Mononuclear cell (primary cell): ENCODE data around the gene EEF2. TPM values are rescaled to one million over a fixed set of nuclear protein-coding genes. Genes with fewer than 3 reads are reported as not detected.

Source experiments
- H3K27me3 ChIP-seq: 2 replicates; pipeline ENCODE4 v1.6.0; 2011; ENCODE audit warnings: low read length, control low read depth; ENCODE audit not compliant: insufficient read depth
- H3K4me1 ChIP-seq: 2 replicates; pipeline ENCODE4 v1.5.1; 2011; ENCODE audit warnings: mild to moderate bottlenecking, low read length, control low read depth; ENCODE audit not compliant: insufficient read depth
- H3K4me3 ChIP-seq: 2 replicates; pipeline ENCODE4 v1.5.1; 2011; ENCODE audit warnings: mild to moderate bottlenecking, low read length, moderate library complexity
- H3K9me3 ChIP-seq: 2 replicates; pipeline ENCODE4 v1.5.1; 2011; ENCODE audit warnings: low read depth, mild to moderate bottlenecking, control low read depth, low read length
- total RNA-seq: library from RNA; depleted of rRNA; stranded (reverse); fragments of >200 nt; gene quantifications from one replicate; pipeline ENCODE4 v1.2.3, GENCODE V29; 2012

Gene EEF2
- total RNA-seq, 1 donor = 1,886 TPM

GRCh38 chr19:3931041-3931440 is 54.2 kb downstream of the EEF2 start:
- H3K4me1 ChIP-seq = no peaks in the 10 kb centered on the region
- no peaks in the 10 kb centered on the region for H3K9me3 ChIP-seq
- H3K27me3 ChIP-seq = peaks cover 7% of the 10 kb centered on the region
- no peak overlapping the region for H3K4me3 ChIP-seq

Other genes starting within 250 kb of the EEF2 start
- gene APBA3, start 223.8 kb downstream of the EEF2 start, total RNA-seq = 47.6 TPM
- 40.4 TPM for gene MRPL54, start 222.8 kb downstream of the EEF2 start, total RNA-seq
- gene RAX2, start 213.2 kb downstream of the EEF2 start, total RNA-seq = not detected
- gene MATK, start 199.1 kb downstream of the EEF2 start, total RNA-seq = 31.6 TPM
- 0.21 TPM for gene ZFR2, start 116.4 kb downstream of the EEF2 start, total RNA-seq
- not detected for gene ATCAY, start 104.8 kb downstream of the EEF2 start, total RNA-seq
- not detected for gene NMRK2, start 52.4 kb downstream of the EEF2 start, total RNA-seq
- 17.8 TPM for gene DAPK3, start 14.4 kb downstream of the EEF2 start, total RNA-seq
- gene PIAS4, start 22.3 kb upstream of the EEF2 start, total RNA-seq = 12.0 TPM
- 91.1 TPM for gene ZBTB7A, start 81.4 kb upstream of the EEF2 start, total RNA-seq
- 56.4 TPM for gene MAP2K2, start 138.7 kb upstream of the EEF2 start, total RNA-seq
- gene CREB3L3, start 168.2 kb upstream of the EEF2 start, total RNA-seq = under 0.01 TPM
- 9.3 TPM for gene SIRT6, start 197.1 kb upstream of the EEF2 start, total RNA-seq
- gene ANKRD24, start 197.2 kb upstream of the EEF2 start, total RNA-seq = 0.10 TPM
- gene EBI3, start 244.1 kb upstream of the EEF2 start, total RNA-seq = 0.42 TPM